Suprapubic skin (tissue), 4 donors: ENCODE measurements around the gene KCNIP3. TPM values are rescaled to one million over a fixed set of nuclear protein-coding genes. Genes with fewer than 3 reads are reported as not detected.

Experiments used
- DNase-seq, 2 donors: peaks; one replicate each; pipeline ENCODE4 v3.0.0-alpha.2; 2019; ENCODE audit warnings: low spot score in 2 of 2
- H3K27ac ChIP-seq: fragments of 200-600 bp; sonication (generic); one replicate; pipeline ENCODE4 v1.5.1; 2019
- H3K27me3 ChIP-seq: fragments of 200-600 bp; sonication (generic); one replicate; pipeline ENCODE4 v1.5.1; 2019
- H3K36me3 ChIP-seq: fragments of 200-600 bp; sonication (generic); one replicate; pipeline ENCODE4 v1.5.1; 2019
- H3K4me1 ChIP-seq: fragments of 200-600 bp; sonication (generic); one replicate; pipeline ENCODE4 v1.5.1; 2019
- H3K4me3 ChIP-seq: fragments of 200-600 bp; sonication (generic); one replicate; pipeline ENCODE4 v1.5.1; 2019; ENCODE audit warnings: mild to moderate bottlenecking
- H3K9me3 ChIP-seq: fragments of 200-600 bp; sonication (generic); one replicate; pipeline ENCODE4 v1.5.1; 2019
- EP300 ChIP-seq: sonication (generic); formaldehyde crosslinking; IDR thresholded peaks from one replicate; pipeline ENCODE4 v1.6.1; 2017; ENCODE audit warnings: antibody characterized with exemption
- POLR2A ChIP-seq, 2 donors: fragments of 450-650 bp; IDR thresholded peaks; one replicate each; pipeline ENCODE4 v1.6.1; 2017; ENCODE audit warnings: antibody characterized with exemption in 2 of 2, mild to moderate bottlenecking in 2 of 2, moderate library complexity in 2 of 2
- POLR2AphosphoS5 ChIP-seq, 3 donors: sonication (generic); formaldehyde crosslinking; IDR thresholded peaks; one replicate each; pipeline ENCODE4 v1.6.1; 2017; ENCODE audit warnings: antibody characterized with exemption in 3 of 3
- WGBS: methylation state at CpG from one replicate; pipeline ENCODE4 v1.1.5; 2018; 5-methylcytosine and 5-hydroxymethylcytosine counted together
- total RNA-seq, 4 donors: library from RNA; depleted of rRNA; stranded (reverse); fragments of >200 nt; gene quantifications; one replicate each; pipeline ENCODE4 v1.1.0, GENCODE V29; 2016
- TF ChIP-seq, protein P1 (sequence below), 2 donors: fragments of 200-600 bp in 1 of 2; fragments of 450-650 bp in 1 of 2; sonication (generic) in 1 of 2; IDR thresholded peaks; one replicate each; pipeline ENCODE4 v1.5.1; 2016 to 2019; ENCODE audit warnings: antibody characterized with exemption in 2 of 2, mild to moderate bottlenecking in 1 of 2, moderate library complexity in 1 of 2

KCNIP3 gene
- total RNA-seq, 4 donors from 2014 or later, result 7.1 to 21.6 (median 13.6) TPM

DNA sequence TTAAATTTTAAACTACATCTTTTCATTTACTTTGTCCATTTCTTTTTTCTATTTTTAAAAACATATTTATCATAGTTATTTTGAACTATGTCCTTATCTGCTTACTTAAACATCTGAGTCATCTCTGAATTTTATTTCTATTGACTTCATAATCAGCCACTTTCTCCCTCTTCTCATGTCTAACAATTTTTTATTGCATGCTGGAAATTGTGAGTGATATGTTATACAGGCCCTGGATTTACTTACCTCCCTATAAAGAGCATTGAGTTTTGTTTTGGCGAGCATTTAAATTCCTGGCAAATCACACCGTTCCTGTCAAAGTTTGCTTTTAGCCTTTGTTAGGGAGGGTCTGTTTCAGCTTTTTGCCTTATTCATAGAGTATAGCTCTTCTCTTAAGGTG lies 39.3 kb downstream of the KCNIP3 start:
- peaks cover 15% of the 10 kb centered on the region for H3K4me1 ChIP-seq
- DNase-seq, result no peak
- 78% methylated on average over 2 of the region's 2 CpGs for WGBS
- no peaks in the 10 kb centered on the region for H3K27me3 ChIP-seq
- H3K4me3 ChIP-seq, result no peak overlapping the region
- no peaks in the 10 kb centered on the region for H3K9me3 ChIP-seq
- H3K36me3 ChIP-seq, result no peaks in the 10 kb centered on the region
- TF ChIP-seq POLR2A (IDR thresholded peaks at IDR 0.05) (no peak), EP300 (no peak), POLR2AphosphoS5 (IDR thresholded peaks at IDR 0.05) (no peak)
- TF ChIP-seq, protein P1, sequence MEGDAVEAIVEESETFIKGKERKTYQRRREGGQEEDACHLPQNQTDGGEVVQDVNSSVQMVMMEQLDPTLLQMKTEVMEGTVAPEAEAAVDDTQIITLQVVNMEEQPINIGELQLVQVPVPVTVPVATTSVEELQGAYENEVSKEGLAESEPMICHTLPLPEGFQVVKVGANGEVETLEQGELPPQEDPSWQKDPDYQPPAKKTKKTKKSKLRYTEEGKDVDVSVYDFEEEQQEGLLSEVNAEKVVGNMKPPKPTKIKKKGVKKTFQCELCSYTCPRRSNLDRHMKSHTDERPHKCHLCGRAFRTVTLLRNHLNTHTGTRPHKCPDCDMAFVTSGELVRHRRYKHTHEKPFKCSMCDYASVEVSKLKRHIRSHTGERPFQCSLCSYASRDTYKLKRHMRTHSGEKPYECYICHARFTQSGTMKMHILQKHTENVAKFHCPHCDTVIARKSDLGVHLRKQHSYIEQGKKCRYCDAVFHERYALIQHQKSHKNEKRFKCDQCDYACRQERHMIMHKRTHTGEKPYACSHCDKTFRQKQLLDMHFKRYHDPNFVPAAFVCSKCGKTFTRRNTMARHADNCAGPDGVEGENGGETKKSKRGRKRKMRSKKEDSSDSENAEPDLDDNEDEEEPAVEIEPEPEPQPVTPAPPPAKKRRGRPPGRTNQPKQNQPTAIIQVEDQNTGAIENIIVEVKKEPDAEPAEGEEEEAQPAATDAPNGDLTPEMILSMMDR (IDR thresholded peaks at IDR 0.05), result no peak
- H3K27ac ChIP-seq, result no peak overlapping the region

DNA sequence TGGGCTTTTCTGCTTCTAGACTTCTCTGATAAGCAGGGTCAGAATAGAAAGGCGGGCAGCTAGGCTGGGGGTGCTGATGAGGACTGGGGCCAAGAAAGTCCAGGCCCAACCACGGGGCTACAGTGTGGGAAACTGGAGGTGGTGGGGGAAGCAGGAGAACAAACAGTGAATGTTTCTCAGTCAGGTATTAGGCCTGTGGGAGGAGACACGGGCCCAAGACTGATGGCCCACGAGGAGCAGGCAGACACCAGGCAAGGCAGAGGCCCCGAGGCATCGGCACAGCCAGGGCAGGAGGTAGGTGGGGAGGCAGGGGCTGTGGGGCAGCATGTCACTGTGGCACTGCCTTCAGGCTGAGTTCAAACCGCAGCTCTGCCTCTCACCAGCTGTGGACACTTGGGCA lies 40.7 kb downstream of the KCNIP3 start:
- DNase-seq, result peak in 1 of 2 donors; percentile 13
- H3K36me3 ChIP-seq, result no peaks in the 10 kb centered on the region
- H3K27ac ChIP-seq, result no peak overlapping the region
- TF ChIP-seq EP300 (no peak), POLR2A (IDR thresholded peaks at IDR 0.05) (no peak), POLR2AphosphoS5 (IDR thresholded peaks at IDR 0.05) (no peak)
- TF ChIP-seq, protein P1 (IDR thresholded peaks at IDR 0.05), result no peak
- peaks cover 15% of the 10 kb centered on the region for H3K4me1 ChIP-seq
- no peak overlapping the region for H3K4me3 ChIP-seq
- H3K9me3 ChIP-seq, result no peaks in the 10 kb centered on the region
- 78% methylated on average over 7 of the region's 7 CpGs for WGBS
- no peaks in the 10 kb centered on the region for H3K27me3 ChIP-seq

DNA sequence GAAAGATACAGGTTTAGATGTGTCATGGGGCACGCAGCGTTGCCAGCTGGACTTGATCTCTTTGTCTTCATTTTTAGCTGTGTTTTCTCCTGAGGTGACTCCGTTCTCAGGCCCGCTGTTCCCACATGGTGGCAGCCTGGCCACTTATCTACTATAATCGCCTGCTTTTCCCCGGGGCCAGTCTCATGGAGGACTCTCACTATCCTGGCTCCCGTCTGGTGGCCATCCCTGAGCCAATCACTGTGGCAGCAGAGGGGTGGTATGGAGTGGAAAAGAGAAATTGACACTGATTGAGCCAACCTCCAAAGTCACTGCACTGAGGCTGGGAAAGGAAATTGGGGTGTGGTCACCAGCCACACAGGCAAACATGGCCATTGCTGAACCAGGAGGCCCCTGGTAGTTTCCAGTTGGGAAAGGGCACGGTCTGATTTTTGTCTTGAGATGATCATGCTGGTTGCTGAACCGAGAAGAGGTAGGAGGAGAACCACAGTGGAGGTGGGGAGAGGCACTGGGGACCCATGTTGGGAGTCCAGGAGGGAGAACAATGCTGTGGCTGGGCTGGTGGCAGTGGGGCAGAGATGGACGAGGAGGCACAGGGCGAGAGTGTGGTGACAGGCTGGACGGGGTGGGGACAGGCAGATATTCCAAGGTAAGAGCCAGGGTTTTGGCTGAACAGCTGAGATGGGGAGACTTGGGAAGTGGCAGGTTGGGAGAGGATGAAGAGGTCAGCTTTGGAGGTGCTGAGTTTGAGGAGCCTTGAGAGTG lies 45.6 kb downstream of the KCNIP3 start:
- peaks cover 15% of the 10 kb centered on the region for H3K27me3 ChIP-seq
- 91% methylated on average over 12 of the region's 12 CpGs for WGBS
- peak; percentile 56 to 74 for DNase-seq

DNA sequence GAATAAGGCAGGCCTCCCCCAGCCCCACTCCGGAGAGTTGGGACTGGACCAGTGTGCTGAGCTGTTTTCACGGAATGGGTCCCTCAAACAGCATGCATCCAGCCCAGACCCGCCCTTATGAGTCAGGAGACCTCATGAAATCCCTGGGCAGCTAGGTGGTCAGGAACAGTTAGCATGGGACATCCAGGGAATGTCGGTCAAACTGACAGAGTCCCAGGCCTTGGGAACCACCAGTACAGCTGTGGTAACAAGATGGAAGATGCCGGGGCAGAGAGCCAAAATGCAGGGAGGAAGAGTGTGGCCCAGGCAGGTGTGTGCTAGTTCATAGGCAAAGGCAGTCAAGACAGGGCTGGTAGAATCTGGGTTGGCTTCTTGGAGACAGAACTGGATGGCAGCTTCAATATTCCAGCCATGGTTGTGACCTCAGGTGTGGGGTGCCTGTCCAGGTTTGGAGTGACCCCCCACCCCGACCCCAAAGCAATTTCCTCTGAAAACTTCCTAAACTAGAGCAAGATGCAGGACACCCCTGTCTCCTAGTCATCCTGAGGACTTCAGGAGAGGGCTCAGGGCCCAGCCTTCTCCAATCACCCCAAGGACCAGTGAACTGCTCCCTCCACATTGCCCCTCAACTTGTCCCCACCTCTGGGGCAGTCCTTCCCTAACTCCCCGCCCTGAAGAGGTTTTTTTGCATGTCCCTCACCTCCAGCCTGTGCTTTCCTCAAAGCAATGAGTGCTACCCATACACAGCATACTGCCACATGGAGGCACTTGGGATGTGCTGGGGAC lies 46.5 kb downstream of the KCNIP3 start:
- TF ChIP-seq, protein P1 (IDR thresholded peaks at IDR 0.05), result no peak
- TF ChIP-seq POLR2AphosphoS5 (IDR thresholded peaks at IDR 0.05) (no peak), EP300 (no peak), POLR2A (IDR thresholded peaks at IDR 0.05) (no peak)
- Histone ChIP-seq H3K4me3 (no peak overlapping the region), H3K27ac (no peak overlapping the region), H3K27me3 (peaks cover 15% of the 10 kb centered on the region), H3K9me3 (no peaks in the 10 kb centered on the region), H3K4me1 (peaks cover 31% of the 10 kb centered on the region), H3K36me3 (no peaks in the 10 kb centered on the region)
- peak in 1 of 2 donors; percentile 54 for DNase-seq
- WGBS, result 81% methylated on average over 7 of the region's 7 CpGs

More for the DNA sequence above, 45.6 kb downstream of the KCNIP3 start:
- H3K4me3 ChIP-seq, result no peak overlapping the region
- peaks cover 22% of the 10 kb centered on the region for H3K4me1 ChIP-seq
- no peak overlapping the region for H3K27ac ChIP-seq
- H3K9me3 ChIP-seq, result no peaks in the 10 kb centered on the region
- H3K36me3 ChIP-seq, result no peaks in the 10 kb centered on the region
- TF ChIP-seq POLR2A (IDR thresholded peaks at IDR 0.05), result no peak
- TF ChIP-seq, protein P1 (IDR thresholded peaks at IDR 0.05), result no peak
- TF ChIP-seq POLR2AphosphoS5 (IDR thresholded peaks at IDR 0.05), result no peak
- TF ChIP-seq EP300, result no peak

DNA sequence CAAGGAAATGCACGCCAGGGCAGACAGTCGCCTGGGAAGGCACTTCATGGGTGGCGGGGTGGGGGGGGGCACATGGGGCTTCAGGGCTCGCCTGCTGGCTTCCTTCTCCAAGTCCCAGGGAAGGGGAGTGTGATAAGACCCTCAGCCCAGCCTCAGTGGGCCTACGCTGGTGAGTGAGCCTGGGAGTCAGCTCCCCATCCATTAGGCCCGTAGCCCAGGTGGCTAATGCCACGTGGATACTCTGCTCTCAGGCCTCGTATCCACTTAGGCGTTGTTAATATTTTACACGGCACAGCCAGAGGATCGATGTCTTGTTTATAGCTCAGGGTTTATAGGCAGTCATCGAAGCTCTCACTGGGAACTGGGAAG lies 47.1 kb downstream of the KCNIP3 start:
- H3K36me3 ChIP-seq, result no peaks in the 10 kb centered on the region
- peaks cover 15% of the 10 kb centered on the region for H3K27me3 ChIP-seq
- WGBS, result 95% methylated on average over 4 of the region's 12 CpGs
- H3K9me3 ChIP-seq, result no peaks in the 10 kb centered on the region
- no peak for TF ChIP-seq POLR2AphosphoS5 (IDR thresholded peaks at IDR 0.05)
- no peak for TF ChIP-seq EP300
- TF ChIP-seq POLR2A (IDR thresholded peaks at IDR 0.05), result no peak
- TF ChIP-seq, protein P1 (IDR thresholded peaks at IDR 0.05), result no peak
- H3K4me3 ChIP-seq, result no peak overlapping the region
- no peak overlapping the region for H3K27ac ChIP-seq
- peaks cover 34% of the 10 kb centered on the region for H3K4me1 ChIP-seq
- DNase-seq, result no peak
